ENCODE data around the gene BRAT1. TPM values are rescaled to one million over a fixed set of nuclear protein-coding genes. Genes with fewer than 3 reads are reported as not detected.
"Not testable (repeated sequence)": the region's sequence is repeated elsewhere in the genome, so short reads cannot be mapped to it uniquely, and the experiment has no call there.

Gene BRAT1
- total RNA-seq, 1 donor from 2014 or later: 52.7 TPM

DNA sequence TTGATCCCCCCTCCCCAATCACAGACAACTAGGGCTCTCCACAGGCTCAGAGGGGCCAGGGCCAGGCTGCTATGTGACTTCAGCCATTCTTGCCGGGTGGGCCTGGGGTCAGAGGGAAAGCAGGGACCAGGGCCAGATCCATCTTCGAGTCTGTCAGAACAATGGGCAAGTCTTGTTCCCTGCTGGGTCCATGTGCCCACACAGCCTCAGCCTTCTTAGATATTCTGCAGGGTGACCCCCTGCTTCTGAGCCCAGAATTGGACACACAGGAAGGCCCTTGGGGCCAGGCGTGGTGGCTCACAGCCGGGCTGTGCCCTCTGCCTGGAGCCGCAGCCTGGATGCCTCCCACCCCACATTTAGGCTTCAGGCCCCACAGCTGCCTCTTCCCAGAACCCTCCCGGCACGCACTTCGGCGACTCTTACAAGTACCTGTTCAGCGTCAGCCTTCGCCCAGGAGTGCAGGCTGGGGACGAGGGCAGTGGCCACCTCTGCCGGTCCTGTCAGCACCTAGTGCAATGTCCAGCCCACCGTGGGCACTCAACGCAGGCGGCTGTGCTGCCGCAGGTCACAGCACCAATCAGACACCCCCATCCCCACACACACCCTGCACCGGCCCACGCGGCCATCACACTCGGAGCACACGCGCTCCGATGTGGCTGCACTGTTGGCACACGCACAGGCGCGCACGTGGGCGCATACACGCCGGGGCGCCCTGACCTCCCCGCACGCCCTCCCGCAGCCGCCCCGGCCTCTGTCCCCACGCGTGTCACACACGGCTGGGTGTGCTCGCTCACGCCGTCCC is 24.1 kb downstream of the BRAT1 start:
- DNase-seq (ENCODE audit: low read depth, low spot score); H3K9me3 Mint-ChIP-seq; H3K36me3 Mint-ChIP-seq (ENCODE audit: low read depth); H3K27me3 Mint-ChIP-seq (ENCODE audit: low read depth): not testable (repeated sequence)
- Mint-ChIP-seq H3K4me3 (peak overlapping the region; percentile 19), H3K27ac (ENCODE audit: unreplicated experiment) (peak overlapping the region; percentile 6), H3K4me1 (peaks cover 16% of the 10 kb centered on the region)

DNA sequence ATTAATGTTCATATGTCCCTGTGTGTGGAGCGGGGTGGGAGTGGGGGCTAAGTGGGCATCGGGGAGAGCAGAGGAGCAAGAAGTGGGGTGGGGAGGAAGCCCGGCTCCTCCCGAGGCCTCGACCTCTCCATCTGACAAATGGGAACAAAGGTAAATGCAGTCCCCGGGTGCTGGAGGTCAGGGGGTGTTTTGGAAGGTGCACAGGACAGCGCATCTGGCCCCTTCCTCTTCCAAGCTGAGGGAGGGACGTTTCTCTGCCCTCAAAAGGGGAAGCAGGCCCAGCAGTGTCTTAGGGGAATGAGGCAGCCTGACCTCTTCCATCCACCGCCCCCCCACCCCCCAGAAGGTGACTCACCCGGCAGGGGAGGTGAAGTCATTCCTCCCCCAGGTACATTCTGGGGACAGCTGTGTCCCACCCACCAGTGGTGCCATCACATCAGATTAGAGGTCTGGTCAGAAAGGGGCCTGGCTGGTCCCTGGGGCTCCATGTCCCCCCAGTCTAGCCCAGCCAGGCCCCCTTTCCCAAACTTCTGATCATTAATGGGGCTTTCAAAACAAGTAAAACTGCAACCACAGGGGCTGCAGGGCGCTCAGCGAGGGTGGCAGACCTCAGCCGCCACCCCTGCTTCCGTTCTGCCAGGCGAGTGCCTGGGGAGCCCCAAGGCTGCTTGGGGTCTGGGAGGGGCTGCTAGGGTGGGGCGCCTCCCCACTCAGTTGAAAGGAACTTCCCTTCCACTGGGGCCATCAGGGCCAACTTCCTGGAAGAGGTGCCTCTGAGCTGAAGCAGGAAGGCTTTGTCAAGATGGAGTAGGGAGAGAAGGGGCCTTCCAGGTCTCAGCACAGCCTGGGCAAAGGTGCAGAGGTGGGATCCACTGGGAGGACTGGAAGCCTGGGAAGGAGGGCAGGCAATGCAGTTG is 25.0 kb downstream of the BRAT1 start:
- peak overlapping the region; percentile 6 for H3K27ac Mint-ChIP-seq (ENCODE audit: unreplicated experiment)
- H3K4me1 Mint-ChIP-seq: peaks cover 19% of the 10 kb centered on the region
- peaks cover 4% of the 10 kb centered on the region for H3K36me3 Mint-ChIP-seq (ENCODE audit: low read depth)
- H3K27me3 Mint-ChIP-seq (ENCODE audit: low read depth): no peaks in the 10 kb centered on the region
- H3K9me3 Mint-ChIP-seq: no peaks in the 10 kb centered on the region
- no peak for DNase-seq (ENCODE audit: low read depth, low spot score)
- peak overlapping the region; percentile 19 for H3K4me3 Mint-ChIP-seq
- TF ChIP-seq, protein P1, sequence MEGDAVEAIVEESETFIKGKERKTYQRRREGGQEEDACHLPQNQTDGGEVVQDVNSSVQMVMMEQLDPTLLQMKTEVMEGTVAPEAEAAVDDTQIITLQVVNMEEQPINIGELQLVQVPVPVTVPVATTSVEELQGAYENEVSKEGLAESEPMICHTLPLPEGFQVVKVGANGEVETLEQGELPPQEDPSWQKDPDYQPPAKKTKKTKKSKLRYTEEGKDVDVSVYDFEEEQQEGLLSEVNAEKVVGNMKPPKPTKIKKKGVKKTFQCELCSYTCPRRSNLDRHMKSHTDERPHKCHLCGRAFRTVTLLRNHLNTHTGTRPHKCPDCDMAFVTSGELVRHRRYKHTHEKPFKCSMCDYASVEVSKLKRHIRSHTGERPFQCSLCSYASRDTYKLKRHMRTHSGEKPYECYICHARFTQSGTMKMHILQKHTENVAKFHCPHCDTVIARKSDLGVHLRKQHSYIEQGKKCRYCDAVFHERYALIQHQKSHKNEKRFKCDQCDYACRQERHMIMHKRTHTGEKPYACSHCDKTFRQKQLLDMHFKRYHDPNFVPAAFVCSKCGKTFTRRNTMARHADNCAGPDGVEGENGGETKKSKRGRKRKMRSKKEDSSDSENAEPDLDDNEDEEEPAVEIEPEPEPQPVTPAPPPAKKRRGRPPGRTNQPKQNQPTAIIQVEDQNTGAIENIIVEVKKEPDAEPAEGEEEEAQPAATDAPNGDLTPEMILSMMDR (conservative IDR thresholded peaks at IDR 0.05): no peak

DNA sequence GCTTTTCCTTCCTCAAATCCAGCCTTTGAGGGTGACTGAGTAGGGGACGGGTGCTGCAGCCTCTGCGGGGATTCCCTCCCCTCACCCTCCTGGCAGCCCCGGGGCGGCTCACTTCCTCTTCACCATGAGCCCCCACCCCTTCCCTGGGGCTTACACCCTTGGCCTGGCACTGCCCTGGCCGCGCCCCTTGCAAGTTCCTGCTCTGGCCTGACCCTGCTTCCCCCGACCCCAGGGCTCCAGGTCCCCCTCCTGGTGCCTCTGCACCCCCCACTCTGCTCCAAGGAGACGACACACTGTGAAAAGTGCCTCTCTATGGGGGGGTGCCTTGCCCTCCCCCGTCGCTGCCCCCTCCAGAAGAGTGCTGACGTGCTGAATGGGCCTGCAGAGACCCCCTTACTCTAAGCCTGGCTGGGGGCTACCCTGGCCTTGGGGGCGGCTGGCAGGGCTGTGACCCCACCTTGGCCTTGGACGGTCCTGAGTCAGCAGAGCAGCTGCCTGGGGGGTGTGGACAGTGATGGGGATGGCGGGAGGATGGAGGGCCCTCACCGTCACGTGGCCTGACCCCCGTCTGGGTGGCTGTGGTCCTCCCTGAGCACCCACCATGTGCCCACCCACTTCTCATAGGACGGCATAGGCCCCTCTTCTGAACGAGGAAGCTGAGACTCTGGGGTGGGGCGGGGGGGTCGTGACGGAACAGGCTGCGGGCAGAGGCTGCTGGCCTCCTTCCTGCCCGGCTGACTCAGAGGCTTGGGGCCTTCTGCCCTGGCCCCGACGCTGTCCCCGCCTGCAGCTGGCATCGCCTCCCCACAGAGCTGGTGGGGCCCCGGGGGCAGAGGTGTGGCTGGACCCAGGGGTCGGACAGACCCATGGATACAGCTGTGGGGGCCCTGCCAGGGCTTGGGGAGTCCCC is 25.9 kb downstream of the BRAT1 start:
- Mint-ChIP-seq H3K27ac (ENCODE audit: unreplicated experiment) (no peak overlapping the region), H3K4me3 (no peak overlapping the region), H3K9me3 (no peaks in the 10 kb centered on the region), H3K4me1 (peaks cover 19% of the 10 kb centered on the region), H3K36me3 (ENCODE audit: low read depth) (peaks cover 4% of the 10 kb centered on the region), H3K27me3 (ENCODE audit: low read depth) (no peaks in the 10 kb centered on the region)
- DNase-seq (ENCODE audit: low read depth, low spot score): no peak
- TF ChIP-seq, protein P1 (conservative IDR thresholded peaks at IDR 0.05): no peak

DNA sequence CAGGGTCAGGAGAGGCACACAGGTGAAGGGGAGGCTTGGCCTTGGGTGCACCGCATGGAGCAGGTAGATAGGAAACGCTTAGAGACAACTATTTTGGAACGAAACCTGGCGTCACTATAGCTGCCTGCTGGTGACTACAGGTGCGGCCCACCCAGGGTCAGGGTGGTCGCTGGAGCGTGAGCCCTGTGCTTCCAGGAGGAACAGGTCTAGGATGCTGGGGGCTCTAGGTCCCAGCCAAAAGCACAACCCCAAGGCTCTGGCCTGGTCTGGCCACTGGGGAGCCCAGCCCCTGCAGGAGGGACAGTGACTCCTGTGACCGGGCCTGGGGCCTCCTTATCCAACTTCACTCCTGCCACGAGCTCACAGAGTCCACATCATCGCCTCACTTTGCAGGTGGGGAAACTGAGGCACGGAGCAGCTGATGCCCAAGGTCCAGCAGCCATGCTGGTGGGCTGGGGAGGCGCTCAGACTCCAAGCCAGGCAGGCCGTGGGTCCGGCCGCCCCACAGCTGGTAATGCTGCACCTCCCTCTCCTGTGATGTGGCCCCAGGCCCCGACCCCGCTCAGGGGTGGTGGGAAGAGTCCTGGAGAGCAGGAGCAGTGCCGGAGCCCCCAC is 26.7 kb downstream of the BRAT1 start:
- Mint-ChIP-seq H3K9me3 (no peaks in the 10 kb centered on the region), H3K27ac (ENCODE audit: unreplicated experiment) (no peak overlapping the region), H3K4me3 (peak overlapping the region; percentile 54), H3K4me1 (peaks cover 24% of the 10 kb centered on the region), H3K27me3 (ENCODE audit: low read depth) (no peaks in the 10 kb centered on the region), H3K36me3 (ENCODE audit: low read depth) (peaks cover 3% of the 10 kb centered on the region)
- no peak for DNase-seq (ENCODE audit: low read depth, low spot score)
- TF ChIP-seq, protein P1 (conservative IDR thresholded peaks at IDR 0.05): no peak

DNA sequence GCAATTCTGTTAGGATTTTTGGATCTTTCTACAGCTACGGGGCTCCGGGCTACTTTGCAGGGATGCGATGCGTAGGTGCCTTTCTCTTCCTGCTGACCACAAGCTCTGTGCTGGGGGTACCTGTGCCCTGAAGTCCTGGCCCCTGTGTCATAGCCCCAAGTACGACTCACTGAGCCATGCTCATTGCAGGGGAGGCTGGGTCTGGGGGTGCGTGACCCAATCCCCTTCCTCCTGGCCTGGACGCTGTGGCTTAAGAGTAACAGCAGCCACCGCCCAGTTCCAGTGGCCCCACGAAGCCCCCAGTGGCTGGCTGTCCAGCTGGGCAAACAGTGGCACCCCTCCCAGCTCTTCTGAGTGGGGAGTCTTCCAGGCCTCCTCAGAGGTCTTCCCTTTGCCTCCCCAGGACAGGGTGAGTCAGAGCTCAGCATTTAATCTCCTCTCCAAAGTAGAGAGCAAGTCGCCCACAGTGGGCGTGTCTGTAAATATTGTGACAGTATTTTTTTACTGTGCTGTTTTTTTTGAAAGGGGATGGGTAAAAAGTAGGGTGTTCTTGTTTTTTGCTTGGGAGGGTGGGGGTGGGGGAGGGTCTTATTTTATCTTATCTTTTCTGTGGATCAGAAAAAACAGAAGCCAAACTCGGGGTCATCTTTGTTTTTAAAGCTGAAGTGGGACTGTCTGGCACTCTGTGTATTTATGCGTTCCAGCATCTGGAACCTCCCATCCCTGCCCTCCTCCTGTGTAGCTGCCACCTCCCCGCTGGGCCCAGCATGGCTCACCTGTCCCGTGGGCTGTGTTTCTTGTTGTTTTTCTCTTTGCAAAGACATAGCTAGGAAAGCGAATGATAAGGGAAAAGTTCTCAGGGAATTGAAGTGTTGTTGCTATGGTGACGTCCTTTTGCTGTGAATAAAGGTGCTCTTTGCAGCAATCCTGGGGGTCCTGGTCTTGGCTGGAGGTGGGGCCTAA is 27.5 kb downstream of the BRAT1 start:
- Mint-ChIP-seq H3K4me1 (peaks cover 29% of the 10 kb centered on the region), H3K4me3 (peak overlapping the region; percentile 54), H3K36me3 (ENCODE audit: low read depth) (peaks cover 2% of the 10 kb centered on the region), H3K27me3 (ENCODE audit: low read depth) (peaks cover 3% of the 10 kb centered on the region), H3K9me3 (no peaks in the 10 kb centered on the region), H3K27ac (ENCODE audit: unreplicated experiment) (no peak overlapping the region)
- TF ChIP-seq, protein P1 (conservative IDR thresholded peaks at IDR 0.05): no peak
- DNase-seq (ENCODE audit: low read depth, low spot score): no peak
